HEK293 (cell line): ENCODE measurements around the gene UNK.

Source experiments
- FEZF1 ChIP-seq: fragments of 450-650 bp; formaldehyde crosslinking; IDR thresholded peaks from 2 replicates; pipeline ENCODE4 v1.5.1; 2016; ENCODE audit warnings: missing biosample characterization, missing genetic modification characterization
- REPIN1 ChIP-seq: fragments of 450-650 bp; formaldehyde crosslinking; IDR thresholded peaks from 2 replicates; pipeline ENCODE4 v1.5.1; 2017; ENCODE audit warnings: missing biosample characterization, missing genetic modification characterization, low read depth
- TCF7L2 ChIP-seq: IDR thresholded peaks from 2 replicates; pipeline ENCODE4 v1.6.1; 2011; ENCODE audit warnings: low read depth, mild to moderate bottlenecking, inconsistent platforms, low read length, moderate library complexity, borderline replicate concordance
- WT1 ChIP-seq: fragments of 450-650 bp; formaldehyde crosslinking; IDR thresholded peaks from 2 replicates; pipeline ENCODE4 v1.5.1; 2016; ENCODE audit warnings: missing biosample characterization, missing genetic modification characterization
- ZBTB20 ChIP-seq: fragments of 450-650 bp; formaldehyde crosslinking; IDR thresholded peaks from 2 replicates; pipeline ENCODE4 v1.5.1; 2016; ENCODE audit warnings: missing biosample characterization, missing genetic modification characterization
- ZFHX2 ChIP-seq: fragments of 450-650 bp; formaldehyde crosslinking; conservative IDR thresholded peaks from 2 replicates; pipeline ENCODE4 v1.5.1; 2016; ENCODE audit warnings: missing biosample characterization, missing genetic modification characterization
- ZNF114 ChIP-seq: fragments of 450-650 bp; formaldehyde crosslinking; IDR thresholded peaks from 2 replicates; pipeline ENCODE4 v1.5.0; 2017; ENCODE audit warnings: missing biosample characterization, missing genetic modification characterization
- ZNF140 ChIP-seq: fragments of 450-650 bp; formaldehyde crosslinking; IDR thresholded peaks from 2 replicates; pipeline ENCODE4 v1.5.1; 2016; ENCODE audit warnings: missing biosample characterization, missing genetic modification characterization
- ZNF16 ChIP-seq: fragments of 450-650 bp; formaldehyde crosslinking; IDR thresholded peaks from 2 replicates; pipeline ENCODE4 v1.5.1; 2016; ENCODE audit warnings: low read depth, missing biosample characterization, missing genetic modification characterization
- ZNF169 ChIP-seq: fragments of 450-650 bp; formaldehyde crosslinking; IDR thresholded peaks from 2 replicates; pipeline ENCODE4 v1.5.1; 2016; ENCODE audit warnings: missing biosample characterization, missing genetic modification characterization
- ZNF211 ChIP-seq: fragments of 450-650 bp; formaldehyde crosslinking; IDR thresholded peaks from 2 replicates; pipeline ENCODE4 v1.5.1; 2016; ENCODE audit warnings: low read depth, missing biosample characterization, missing genetic modification characterization
- ZNF239 ChIP-seq: fragments of 450-650 bp; formaldehyde crosslinking; IDR thresholded peaks from 2 replicates; pipeline ENCODE4 v1.5.1; 2016; ENCODE audit warnings: missing biosample characterization, missing genetic modification characterization
- ZNF341 ChIP-seq: fragments of 450-650 bp; formaldehyde crosslinking; IDR thresholded peaks from 2 replicates; pipeline ENCODE4; 2016; ENCODE audit warnings: low read depth, missing biosample characterization, missing genetic modification characterization
- ZNF394 ChIP-seq: fragments of 450-650 bp; formaldehyde crosslinking; IDR thresholded peaks from 2 replicates; pipeline ENCODE4 v1.5.1; 2016; ENCODE audit warnings: missing biosample characterization, missing genetic modification characterization, mild to moderate bottlenecking, moderate library complexity, borderline replicate concordance
- ZNF530 ChIP-seq: fragments of 450-650 bp; formaldehyde crosslinking; IDR thresholded peaks from 2 replicates; pipeline ENCODE4 v1.5.1; 2016; ENCODE audit warnings: low read depth, missing biosample characterization, missing genetic modification characterization
- ZNF548 ChIP-seq: fragments of 450-650 bp; formaldehyde crosslinking; IDR thresholded peaks from 2 replicates; pipeline ENCODE4 v1.5.1; 2016; ENCODE audit warnings: missing biosample characterization, missing genetic modification characterization
- ZNF555 ChIP-seq: fragments of 450-650 bp; formaldehyde crosslinking; conservative IDR thresholded peaks from 2 replicates; pipeline ENCODE4 v1.5.1; 2017; ENCODE audit warnings: missing biosample characterization, mild to moderate bottlenecking, missing genetic modification characterization, inconsistent platforms
- ZNF701 ChIP-seq: fragments of 450-650 bp; formaldehyde crosslinking; IDR thresholded peaks from 2 replicates; pipeline ENCODE4 v1.5.1; 2016; ENCODE audit warnings: missing biosample characterization, missing genetic modification characterization
- ZNF785 ChIP-seq: fragments of 450-650 bp; formaldehyde crosslinking; IDR thresholded peaks from 2 replicates; pipeline ENCODE4 v1.5.1; 2016; ENCODE audit warnings: missing biosample characterization, missing genetic modification characterization
- TF ChIP-seq, protein P1 (sequence below): fragments of 450-650 bp; formaldehyde crosslinking; IDR thresholded peaks from 2 replicates; pipeline ENCODE4 v1.5.1; 2017; ENCODE audit warnings: missing biosample characterization, missing genetic modification characterization
- TF ChIP-seq, protein P2 (sequence below): fragments of 450-650 bp; formaldehyde crosslinking; IDR thresholded peaks from 2 replicates; pipeline ENCODE4 v1.5.1; 2016; ENCODE audit warnings: missing biosample characterization, missing genetic modification characterization
- TF ChIP-seq, protein P3 (sequence below): fragments of 450-650 bp; formaldehyde crosslinking; IDR thresholded peaks from 2 replicates; pipeline ENCODE4 v1.5.1; 2016; ENCODE audit warnings: missing biosample characterization, missing genetic modification characterization
- TF ChIP-seq, protein P4 (sequence below): fragments of 450-650 bp; formaldehyde crosslinking; IDR thresholded peaks from 2 replicates; pipeline ENCODE4 v1.5.1; 2016; ENCODE audit warnings: missing biosample characterization, missing genetic modification characterization, borderline replicate concordance
- TF ChIP-seq, protein P5 (sequence below): fragments of 450-650 bp; formaldehyde crosslinking; IDR thresholded peaks from 2 replicates; pipeline ENCODE4 v1.5.1; 2016; ENCODE audit warnings: missing biosample characterization, missing genetic modification characterization, borderline replicate concordance
- TF ChIP-seq, protein P6 (sequence below): fragments of 450-650 bp; formaldehyde crosslinking; IDR thresholded peaks from 2 replicates; pipeline ENCODE4 v1.5.1; 2017; ENCODE audit warnings: missing biosample characterization, missing genetic modification characterization

The UNK gene

DNA sequence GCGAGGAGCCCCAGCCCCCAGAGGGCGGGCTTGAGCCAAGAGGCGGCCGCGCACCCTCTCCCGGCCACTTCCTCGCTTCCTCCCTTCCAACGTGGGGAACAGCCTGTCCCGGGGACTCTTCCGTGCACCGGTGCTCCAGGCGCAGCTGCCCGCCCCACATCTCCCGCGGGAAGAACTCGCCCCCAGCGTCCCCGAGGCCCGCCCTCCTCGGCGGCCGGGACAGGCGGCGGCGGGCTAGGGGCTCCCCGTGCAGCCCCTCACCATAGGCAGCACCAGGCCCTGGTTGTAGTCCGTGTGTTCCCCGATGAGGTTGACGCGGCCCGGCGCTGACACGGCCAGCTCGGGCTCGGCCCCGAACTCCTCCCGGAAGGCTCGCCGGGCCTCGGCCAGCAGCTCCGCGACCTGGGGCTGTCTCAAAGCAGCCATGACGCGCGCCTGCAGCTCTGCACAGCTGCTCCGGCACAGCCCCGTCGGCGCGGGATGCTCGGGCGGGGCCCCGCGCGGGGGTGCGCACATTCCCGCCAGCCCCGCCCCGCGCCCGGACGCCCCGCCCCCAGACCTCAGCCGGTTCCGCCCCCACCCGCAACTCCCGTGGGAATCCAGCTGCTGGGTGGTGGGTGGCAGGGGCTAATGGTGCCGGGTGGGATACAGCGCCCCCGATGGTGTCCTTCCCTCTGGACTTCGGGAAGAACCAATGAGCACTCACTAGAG is 19.7 kb upstream of the UNK start, which contains the start of gene GALK1 (continued):
- TF ChIP-seq, protein P1, sequence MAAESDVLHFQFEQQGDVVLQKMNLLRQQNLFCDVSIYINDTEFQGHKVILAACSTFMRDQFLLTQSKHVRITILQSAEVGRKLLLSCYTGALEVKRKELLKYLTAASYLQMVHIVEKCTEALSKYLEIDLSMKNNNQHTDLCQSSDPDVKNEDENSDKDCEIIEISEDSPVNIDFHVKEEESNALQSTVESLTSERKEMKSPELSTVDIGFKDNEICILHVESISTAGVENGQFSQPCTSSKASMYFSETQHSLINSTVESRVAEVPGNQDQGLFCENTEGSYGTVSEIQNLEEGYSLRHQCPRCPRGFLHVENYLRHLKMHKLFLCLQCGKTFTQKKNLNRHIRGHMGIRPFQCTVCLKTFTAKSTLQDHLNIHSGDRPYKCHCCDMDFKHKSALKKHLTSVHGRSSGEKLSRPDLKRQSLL, result no peak
- TF ChIP-seq ZNF16, result no peak
- TF ChIP-seq, protein P2, sequence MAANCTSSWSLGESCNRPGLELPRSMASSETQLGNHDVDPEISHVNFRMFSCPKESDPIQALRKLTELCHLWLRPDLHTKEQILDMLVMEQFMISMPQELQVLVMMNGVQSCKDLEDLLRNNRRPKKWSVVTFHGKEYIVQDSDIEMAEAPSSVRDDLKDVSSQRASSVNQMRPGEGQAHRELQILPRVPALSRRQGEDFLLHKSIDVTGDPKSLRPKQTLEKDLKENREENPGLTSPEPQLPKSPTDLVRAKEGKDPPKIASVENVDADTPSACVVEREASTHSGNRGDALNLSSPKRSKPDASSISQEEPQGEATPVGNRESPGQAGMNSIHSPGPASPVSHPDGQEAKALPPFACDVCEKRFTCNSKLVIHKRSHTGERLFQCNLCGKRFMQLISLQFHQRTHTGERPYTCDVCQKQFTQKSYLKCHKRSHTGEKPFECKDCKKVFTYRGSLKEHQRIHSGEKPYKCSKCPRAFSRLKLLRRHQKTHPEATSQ (tag by site-specific recombination), result 0 out of 2 replicates have a peak, but pooled peaks have one; percentile 39
- TF ChIP-seq ZFHX2 (tag by site-specific recombination), result no peak; the same call in none of the 2 replicates
- peak; percentile 47; the same call in 1 of the 2 replicates for TF ChIP-seq ZNF394 (tag by site-specific recombination)
- TF ChIP-seq, protein P3, sequence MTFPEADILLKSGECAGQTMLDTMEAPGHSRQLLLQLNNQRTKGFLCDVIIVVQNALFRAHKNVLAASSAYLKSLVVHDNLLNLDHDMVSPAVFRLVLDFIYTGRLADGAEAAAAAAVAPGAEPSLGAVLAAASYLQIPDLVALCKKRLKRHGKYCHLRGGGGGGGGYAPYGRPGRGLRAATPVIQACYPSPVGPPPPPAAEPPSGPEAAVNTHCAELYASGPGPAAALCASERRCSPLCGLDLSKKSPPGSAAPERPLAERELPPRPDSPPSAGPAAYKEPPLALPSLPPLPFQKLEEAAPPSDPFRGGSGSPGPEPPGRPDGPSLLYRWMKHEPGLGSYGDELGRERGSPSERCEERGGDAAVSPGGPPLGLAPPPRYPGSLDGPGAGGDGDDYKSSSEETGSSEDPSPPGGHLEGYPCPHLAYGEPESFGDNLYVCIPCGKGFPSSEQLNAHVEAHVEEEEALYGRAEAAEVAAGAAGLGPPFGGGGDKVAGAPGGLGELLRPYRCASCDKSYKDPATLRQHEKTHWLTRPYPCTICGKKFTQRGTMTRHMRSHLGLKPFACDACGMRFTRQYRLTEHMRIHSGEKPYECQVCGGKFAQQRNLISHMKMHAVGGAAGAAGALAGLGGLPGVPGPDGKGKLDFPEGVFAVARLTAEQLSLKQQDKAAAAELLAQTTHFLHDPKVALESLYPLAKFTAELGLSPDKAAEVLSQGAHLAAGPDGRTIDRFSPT (tag by site-specific recombination), result peak; percentile 69; the same call in 1 of the 2 replicates
- no peak for TF ChIP-seq ZNF701 (tag by site-specific recombination)
- TF ChIP-seq, protein P4, sequence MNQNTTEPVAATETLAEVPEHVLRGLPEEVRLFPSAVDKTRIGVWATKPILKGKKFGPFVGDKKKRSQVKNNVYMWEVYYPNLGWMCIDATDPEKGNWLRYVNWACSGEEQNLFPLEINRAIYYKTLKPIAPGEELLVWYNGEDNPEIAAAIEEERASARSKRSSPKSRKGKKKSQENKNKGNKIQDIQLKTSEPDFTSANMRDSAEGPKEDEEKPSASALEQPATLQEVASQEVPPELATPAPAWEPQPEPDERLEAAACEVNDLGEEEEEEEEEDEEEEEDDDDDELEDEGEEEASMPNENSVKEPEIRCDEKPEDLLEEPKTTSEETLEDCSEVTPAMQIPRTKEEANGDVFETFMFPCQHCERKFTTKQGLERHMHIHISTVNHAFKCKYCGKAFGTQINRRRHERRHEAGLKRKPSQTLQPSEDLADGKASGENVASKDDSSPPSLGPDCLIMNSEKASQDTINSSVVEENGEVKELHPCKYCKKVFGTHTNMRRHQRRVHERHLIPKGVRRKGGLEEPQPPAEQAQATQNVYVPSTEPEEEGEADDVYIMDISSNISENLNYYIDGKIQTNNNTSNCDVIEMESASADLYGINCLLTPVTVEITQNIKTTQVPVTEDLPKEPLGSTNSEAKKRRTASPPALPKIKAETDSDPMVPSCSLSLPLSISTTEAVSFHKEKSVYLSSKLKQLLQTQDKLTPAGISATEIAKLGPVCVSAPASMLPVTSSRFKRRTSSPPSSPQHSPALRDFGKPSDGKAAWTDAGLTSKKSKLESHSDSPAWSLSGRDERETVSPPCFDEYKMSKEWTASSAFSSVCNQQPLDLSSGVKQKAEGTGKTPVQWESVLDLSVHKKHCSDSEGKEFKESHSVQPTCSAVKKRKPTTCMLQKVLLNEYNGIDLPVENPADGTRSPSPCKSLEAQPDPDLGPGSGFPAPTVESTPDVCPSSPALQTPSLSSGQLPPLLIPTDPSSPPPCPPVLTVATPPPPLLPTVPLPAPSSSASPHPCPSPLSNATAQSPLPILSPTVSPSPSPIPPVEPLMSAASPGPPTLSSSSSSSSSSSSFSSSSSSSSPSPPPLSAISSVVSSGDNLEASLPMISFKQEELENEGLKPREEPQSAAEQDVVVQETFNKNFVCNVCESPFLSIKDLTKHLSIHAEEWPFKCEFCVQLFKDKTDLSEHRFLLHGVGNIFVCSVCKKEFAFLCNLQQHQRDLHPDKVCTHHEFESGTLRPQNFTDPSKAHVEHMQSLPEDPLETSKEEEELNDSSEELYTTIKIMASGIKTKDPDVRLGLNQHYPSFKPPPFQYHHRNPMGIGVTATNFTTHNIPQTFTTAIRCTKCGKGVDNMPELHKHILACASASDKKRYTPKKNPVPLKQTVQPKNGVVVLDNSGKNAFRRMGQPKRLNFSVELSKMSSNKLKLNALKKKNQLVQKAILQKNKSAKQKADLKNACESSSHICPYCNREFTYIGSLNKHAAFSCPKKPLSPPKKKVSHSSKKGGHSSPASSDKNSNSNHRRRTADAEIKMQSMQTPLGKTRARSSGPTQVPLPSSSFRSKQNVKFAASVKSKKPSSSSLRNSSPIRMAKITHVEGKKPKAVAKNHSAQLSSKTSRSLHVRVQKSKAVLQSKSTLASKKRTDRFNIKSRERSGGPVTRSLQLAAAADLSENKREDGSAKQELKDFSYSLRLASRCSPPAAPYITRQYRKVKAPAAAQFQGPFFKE (tag by site-specific recombination), result no peak
- TF ChIP-seq ZNF341, result peak; percentile 94
- TF ChIP-seq ZNF555 (tag by site-specific recombination), result no peak
- TF ChIP-seq ZNF169 (tag by site-specific recombination), result no peak
- no peak for TF ChIP-seq ZNF114
- TF ChIP-seq WT1, result no peak
- no peak for TF ChIP-seq ZNF211
- TF ChIP-seq, protein P5, sequence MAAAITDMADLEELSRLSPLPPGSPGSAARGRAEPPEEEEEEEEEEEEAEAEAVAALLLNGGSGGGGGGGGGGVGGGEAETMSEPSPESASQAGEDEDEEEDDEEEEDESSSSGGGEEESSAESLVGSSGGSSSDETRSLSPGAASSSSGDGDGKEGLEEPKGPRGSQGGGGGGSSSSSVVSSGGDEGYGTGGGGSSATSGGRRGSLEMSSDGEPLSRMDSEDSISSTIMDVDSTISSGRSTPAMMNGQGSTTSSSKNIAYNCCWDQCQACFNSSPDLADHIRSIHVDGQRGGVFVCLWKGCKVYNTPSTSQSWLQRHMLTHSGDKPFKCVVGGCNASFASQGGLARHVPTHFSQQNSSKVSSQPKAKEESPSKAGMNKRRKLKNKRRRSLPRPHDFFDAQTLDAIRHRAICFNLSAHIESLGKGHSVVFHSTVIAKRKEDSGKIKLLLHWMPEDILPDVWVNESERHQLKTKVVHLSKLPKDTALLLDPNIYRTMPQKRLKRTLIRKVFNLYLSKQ (tag by site-specific recombination), result no peak
- no peak for TF ChIP-seq TCF7L2
- no peak for TF ChIP-seq ZNF239 (tag by site-specific recombination)
- TF ChIP-seq ZNF785, result no peak
- TF ChIP-seq ZNF140 (tag by site-specific recombination), result no peak
- TF ChIP-seq, protein P6, sequence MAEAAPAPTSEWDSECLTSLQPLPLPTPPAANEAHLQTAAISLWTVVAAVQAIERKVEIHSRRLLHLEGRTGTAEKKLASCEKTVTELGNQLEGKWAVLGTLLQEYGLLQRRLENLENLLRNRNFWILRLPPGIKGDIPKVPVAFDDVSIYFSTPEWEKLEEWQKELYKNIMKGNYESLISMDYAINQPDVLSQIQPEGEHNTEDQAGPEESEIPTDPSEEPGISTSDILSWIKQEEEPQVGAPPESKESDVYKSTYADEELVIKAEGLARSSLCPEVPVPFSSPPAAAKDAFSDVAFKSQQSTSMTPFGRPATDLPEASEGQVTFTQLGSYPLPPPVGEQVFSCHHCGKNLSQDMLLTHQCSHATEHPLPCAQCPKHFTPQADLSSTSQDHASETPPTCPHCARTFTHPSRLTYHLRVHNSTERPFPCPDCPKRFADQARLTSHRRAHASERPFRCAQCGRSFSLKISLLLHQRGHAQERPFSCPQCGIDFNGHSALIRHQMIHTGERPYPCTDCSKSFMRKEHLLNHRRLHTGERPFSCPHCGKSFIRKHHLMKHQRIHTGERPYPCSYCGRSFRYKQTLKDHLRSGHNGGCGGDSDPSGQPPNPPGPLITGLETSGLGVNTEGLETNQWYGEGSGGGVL (tag by site-specific recombination), result no peak; the same call in 1 of the 2 replicates
- no peak for TF ChIP-seq ZNF530 (tag by site-specific recombination)
- no peak for TF ChIP-seq REPIN1
- TF ChIP-seq FEZF1 (tag by site-specific recombination), result no peak
- TF ChIP-seq ZBTB20 (tag by site-specific recombination), result peak; percentile 80
- TF ChIP-seq ZNF548 (tag by site-specific recombination), result no peak
